ENCODE results near the gene ANKRD53.

The ANKRD53 gene

GRCh38 chr2:70943205-70943871, 35.1 kb upstream of the ANKRD53 start:
- no peak for DNase-seq

- no peak for DNase-seq
These were observed 34.2 kb upstream of the ANKRD53 start for GRCh38 chr2:70944111-70944690.

DNA sequence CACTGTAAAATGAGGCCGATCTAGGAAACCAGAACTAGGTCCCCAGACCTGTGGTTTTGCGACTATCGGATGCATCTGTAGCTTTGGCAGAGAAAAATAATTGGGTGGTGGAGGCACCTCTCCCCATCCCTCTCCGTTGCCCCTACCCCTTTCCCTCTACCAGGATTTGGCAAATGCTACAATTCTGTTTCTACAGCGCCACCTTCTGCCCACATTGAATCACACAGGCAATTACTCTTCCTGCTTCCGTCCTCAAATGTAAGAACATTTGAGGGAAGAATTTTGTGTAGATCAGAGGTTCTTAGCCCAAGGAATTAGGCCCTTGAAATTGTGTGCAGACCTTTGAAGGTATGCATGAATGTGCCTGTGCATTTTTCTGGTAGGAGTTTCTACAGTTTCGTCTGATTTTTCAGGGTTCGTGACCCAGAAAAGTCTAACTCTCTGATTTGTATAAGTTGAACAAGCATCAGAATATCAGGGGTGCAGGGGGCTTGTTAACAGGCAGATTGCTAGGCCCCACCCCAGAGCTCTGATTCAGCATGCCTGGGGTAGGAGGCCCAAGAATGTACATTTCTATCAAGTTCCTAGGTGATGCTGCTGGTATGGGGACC, 31.5 kb upstream of the ANKRD53 start:
- peak; percentile 61 for DNase-seq

DNA sequence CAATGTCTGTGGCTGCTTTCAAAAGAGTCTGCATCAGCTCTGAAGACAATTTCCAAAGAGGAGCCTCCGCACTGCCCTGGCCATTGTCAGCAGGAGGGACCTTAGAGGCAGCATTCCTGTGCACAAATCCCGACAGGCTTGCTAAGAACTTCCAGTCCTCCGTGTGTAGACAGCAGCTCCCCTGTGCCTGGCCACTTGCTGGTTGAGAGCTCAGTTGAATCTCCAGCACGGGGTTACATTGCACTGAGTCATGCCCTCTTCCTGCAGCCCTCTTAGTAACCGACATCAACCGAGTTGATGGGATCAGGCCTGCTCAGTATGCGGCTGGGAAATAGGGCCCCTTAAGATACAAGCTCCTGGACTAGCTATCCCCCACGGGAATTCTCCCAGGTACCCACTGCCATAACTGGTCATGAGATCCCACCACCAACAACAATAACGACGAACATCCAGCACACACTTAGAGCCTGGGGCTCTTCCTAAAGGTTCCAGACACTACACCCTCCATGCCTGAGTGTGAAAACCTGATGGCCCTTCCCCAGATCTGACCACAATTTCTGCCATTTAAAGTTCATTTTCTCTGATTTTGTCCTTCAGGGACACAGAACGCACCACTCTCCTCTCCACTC, 30.8 kb upstream of the ANKRD53 start:
- DNase-seq, result no peak

- DNase-seq, result peak; percentile 71
These were observed 30.0 kb upstream of the ANKRD53 start for GRCh38 chr2:70948337-70949003.

- DNase-seq, result no peak
These were observed 29.3 kb upstream of the ANKRD53 start for GRCh38 chr2:70949086-70949485.

DNA sequence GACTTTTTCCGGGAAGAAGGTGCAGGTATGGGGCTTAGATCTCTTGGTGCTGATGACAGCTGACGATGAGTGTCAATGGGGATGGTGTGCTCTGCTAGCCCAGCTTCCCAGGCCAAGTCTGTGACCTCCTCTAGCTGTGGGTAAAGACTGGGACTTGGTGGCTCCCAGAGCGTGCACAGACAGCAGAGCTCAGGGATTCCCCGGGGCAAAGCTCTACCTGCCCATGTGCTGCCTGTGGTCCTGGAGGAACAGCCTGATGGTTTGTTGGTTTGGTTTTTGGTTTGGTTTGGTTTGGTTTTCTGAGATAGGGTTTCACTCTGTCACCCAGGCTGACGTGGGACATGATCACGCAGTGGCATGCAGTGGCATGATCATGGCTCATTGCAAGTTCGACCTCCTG, 23.5 kb upstream of the ANKRD53 start:
- DNase-seq, result no peak

DNA sequence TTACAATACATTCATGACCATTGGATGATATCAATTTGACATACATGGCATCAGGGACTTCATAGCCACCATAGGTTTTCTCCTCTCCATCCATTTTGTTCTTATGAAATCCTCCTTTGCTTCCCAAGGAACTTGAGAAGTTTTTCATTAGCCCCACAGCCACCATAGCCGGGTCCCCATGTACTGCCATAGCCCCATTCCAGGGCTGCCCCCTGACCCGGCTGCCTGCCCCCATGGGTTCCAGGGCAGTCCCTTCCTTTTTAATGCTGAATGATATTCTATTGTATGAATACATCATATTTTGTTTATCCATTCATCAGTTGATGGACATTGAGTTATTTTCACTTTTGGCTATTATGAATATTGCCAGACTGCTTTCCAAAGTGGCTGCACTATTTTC, 22.3 kb upstream of the ANKRD53 start:
- DNase-seq, result no peak

- no peak for DNase-seq
These were observed 20.6 kb upstream of the ANKRD53 start for GRCh38 chr2:70957798-70958197.

GRCh38 chr2:70958759-70959158, 19.7 kb upstream of the ANKRD53 start:
- no peak for DNase-seq

- DNase-seq, result no peak
These were observed 19.1 kb upstream of the ANKRD53 start for GRCh38 chr2:70959271-70959761.

- no peak for DNase-seq
These were observed 18.3 kb upstream of the ANKRD53 start for GRCh38 chr2:70959851-70960832.

DNA sequence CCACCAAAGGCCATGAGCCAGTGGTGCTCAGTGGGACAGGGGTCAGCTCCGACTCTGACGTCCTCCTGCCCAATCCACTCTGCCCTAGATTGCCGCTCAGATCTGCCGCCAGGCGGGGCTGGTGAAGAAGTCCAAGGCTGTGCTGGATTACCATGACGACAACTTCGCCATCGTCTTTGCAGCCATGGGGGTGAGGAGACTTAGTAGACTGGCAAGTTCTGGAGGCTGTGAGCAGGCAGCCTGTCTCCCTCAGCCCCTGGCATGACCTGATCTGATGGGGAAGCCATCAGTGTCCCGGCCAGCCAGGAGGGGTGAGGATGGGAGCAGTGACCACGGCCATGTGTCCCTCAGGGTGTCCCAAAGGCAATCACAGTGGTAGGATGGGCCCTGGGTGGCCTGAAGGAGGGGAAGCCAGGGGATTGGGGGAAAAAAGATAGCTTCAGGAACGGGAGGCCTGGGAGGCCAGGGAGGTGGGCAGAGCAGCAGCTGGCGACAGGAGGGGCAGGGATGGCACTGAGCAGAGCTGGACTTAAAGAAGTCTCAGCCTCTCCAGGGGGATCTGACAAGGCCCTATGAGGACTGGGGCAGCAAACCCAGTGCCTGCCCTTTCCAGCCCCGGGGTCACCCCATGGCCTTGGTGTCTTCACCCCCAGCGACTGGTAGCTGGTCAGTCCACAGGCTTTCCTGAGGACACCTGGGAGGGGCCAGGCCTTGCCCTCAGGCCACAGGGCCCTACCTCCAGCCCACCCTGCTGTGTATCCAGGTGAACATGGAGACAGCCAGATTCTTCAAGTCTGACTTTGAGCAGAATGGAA, 17.4 kb upstream of the ANKRD53 start:
- DNase-seq, result no peak

DNA sequence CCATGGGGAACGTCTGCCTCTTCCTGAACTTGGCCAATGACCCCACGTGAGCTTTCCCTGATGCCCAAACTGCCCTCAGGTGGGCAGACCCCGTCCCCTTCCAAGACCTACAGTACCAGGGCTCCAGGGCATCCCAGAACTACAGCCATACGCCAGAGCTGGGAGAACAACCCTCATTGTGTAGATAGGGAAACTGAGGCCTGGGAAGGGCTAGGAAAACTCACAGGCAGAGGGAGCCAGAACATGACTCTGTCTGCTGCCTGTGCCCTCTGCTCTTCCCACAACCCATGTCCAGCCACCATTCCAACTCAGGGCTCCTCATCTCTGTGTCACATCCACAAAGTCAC, 16.8 kb upstream of the ANKRD53 start:
- DNase-seq, result no peak

DNA sequence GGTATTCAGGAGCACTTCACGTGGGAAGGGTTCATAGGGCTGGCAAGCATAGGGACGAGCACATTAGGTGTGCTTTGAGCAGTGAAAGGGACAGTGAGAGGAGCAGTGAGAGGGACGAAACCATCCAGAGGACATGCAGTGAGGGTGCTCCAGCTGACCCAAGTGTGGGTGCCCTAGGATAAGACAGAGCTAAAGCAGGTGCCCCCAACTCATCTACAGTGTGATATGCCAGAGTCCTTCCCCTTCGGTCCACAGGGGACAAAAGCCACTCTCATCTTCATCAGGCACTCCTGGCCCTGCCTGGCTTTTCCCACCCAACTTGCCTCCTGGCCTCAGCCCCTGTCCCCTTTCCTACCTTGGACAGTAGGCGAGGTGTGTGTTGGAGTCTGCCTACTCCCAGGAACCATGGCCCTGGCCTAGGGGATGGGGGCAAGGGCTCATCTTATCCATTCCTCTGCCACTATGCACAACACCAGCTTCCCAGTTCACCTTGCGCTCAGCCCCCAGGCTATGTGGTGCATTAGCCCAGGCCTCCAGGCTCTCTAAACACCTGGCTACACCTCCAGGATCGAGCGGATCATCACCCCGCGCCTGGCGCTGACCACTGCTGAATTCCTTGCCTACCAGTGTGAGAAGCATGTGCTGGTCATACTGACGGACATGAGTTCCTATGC, 16.1 kb upstream of the ANKRD53 start:
- DNase-seq, result no peak

GRCh38 chr2:70962885-70963878, 15.2 kb upstream of the ANKRD53 start:
- no peak for DNase-seq

DNA sequence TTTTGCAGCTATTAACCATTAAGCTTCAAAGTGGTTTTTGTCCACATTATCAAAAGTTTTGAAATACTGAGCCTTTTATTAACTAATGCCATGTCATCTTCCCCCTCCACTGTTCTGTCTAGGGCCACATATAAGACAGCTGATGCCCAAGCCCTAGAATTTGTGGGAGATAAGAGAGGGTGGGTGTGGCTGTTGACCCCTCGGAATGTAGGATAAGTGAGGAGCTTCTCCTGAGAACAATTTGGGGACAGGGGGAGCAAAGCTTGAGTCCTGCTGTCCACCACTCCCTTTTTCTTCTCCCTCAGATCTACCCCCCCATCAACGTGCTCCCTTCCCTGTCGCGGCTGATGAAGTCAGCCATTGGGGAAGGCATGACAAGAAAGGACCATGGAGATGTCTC, 14.3 kb upstream of the ANKRD53 start:
- DNase-seq, result no peak

DNA sequence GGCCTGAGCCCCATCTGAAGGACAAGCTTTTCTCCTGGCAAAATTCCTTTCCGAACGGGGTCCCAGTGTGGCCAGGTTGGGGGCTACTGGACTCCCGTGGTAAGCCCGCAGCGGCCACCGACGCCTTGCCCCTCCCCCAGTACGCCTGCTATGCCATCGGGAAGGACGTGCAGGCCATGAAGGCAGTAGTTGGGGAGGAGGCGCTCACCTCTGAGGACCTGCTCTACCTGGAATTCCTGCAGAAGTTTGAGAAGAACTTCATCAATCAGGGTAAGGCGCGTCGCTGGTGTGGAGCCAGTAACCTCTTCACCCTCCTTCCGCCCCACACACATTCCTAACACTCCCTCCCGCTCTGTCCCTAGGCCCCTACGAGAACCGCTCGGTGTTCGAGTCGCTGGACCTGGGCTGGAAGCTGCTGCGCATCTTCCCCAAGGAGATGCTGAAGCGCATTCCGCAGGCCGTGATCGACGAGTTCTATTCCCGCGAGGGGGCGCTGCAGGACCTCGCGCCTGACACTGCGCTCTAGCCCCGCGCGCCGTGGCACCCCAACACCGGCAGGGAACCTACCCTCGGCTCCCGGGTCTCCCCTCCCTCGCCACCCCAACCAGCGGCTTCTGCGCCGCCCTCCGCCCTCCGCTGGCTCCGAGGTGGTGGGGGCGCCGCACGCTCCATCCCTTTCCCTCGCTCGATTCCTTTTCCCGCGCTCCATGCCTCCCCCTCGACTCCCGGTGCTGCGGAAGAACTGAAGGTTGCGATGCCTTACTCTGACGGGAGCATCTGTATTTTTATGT, 13.6 kb upstream of the ANKRD53 start:
- DNase-seq, result peak; percentile 82

DNA sequence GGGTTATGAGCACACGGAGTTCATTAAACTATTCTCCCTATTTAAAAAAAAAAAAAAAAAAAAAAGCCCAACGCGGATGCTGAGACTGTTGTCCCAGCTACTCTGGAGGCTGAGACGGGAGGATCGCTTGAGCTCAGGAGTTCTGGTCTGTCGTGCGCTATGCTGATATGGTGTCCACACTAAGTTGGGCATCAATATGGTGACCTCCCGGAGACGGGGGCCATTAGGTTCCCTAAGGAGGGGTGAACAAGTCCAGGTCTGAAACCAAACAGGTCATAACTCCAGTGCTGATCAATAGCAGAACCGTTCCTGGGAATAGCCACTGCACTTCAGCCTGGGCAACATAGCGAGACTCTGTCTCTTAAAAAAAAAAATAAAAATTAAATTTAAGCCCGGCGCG, 12.9 kb upstream of the ANKRD53 start:
- peak; percentile 4 for DNase-seq

Data from hematopoietic multipotent progenitor cell treated with erythropoietin and hydrocortisone succinate and interleukin-3 and kit ligand, for 8 days (in vitro differentiated cells).